NCI-H1092 treated with DMSO at 0.1 percent for 48 hours (cell line): Measurements from ENCODE around the gene ARHGEF11.

Experiments used
- DNase-seq: peaks from one replicate; lab custom pipeline; 2025; lab: John Stamatoyannopoulos, UW

The ARHGEF11 gene

GRCh38 chr1:156909671-156910070 is 135.9 kb downstream of the ARHGEF11 start:
- DNase-seq: no peak

GRCh38 chr1:156908955-156909354 is 136.6 kb downstream of the ARHGEF11 start:
- DNase-seq: no peak

GRCh38 chr1:156908541-156908940 is 137.0 kb downstream of the ARHGEF11 start:
- DNase-seq: no peak

GRCh38 chr1:156906206-156906906 is 139.2 kb downstream of the ARHGEF11 start:
- no peak for DNase-seq

GRCh38 chr1:156905651-156906050 is 139.9 kb downstream of the ARHGEF11 start:
- no peak for DNase-seq

GRCh38 chr1:156905176-156905575 is 140.4 kb downstream of the ARHGEF11 start:
- no peak for DNase-seq

GRCh38 chr1:156904187-156904959 is 141.2 kb downstream of the ARHGEF11 start:
- no peak for DNase-seq

GRCh38 chr1:156903328-156904091 is 142.0 kb downstream of the ARHGEF11 start:
- no peak for DNase-seq

GRCh38 chr1:156901966-156902915 is 143.3 kb downstream of the ARHGEF11 start:
- DNase-seq: no peak

GRCh38 chr1:156901590-156901900 is 144.0 kb downstream of the ARHGEF11 start:
- no peak for DNase-seq

GRCh38 chr1:156900896-156901589 is 144.5 kb downstream of the ARHGEF11 start:
- DNase-seq: no peak

- DNase-seq: no peak
These were observed 145.4 kb downstream of the ARHGEF11 start for GRCh38 chr1:156899956-156900718.

GRCh38 chr1:156898971-156899664 is 146.4 kb downstream of the ARHGEF11 start:
- no peak for DNase-seq

- no peak for DNase-seq
These were observed 147.4 kb downstream of the ARHGEF11 start for GRCh38 chr1:156898161-156898566.

- no peak for DNase-seq
These were observed 148.3 kb downstream of the ARHGEF11 start for GRCh38 chr1:156897078-156897825.

- no peak for DNase-seq
These were observed 149.0 kb downstream of the ARHGEF11 start for GRCh38 chr1:156896490-156897033.

- DNase-seq: no peak
These were observed 149.6 kb downstream of the ARHGEF11 start for GRCh38 chr1:156895927-156896326.

- no peak for DNase-seq
These were observed 150.1 kb downstream of the ARHGEF11 start for GRCh38 chr1:156895455-156895812.
